HG03520 (cell line): ENCODE data around the gene PLCG2.
"Not testable (repeated sequence)": the region's sequence is repeated elsewhere in the genome, so short reads cannot be mapped to it uniquely, and the experiment has no call there.

Experiments
- ATAC-seq: cut with Tn5 transposase; IDR thresholded peaks from one replicate; pipeline ENCODE4 v1.9.1; 2021; ENCODE audit warnings: mild to moderate bottlenecking, moderate library complexity; ENCODE audit not compliant: unreplicated experiment

PLCG2 gene

GRCh38 chr16:81786868-81787267, 7.8 kb downstream of the PLCG2 start:
- no peak for ATAC-seq

GRCh38 chr16:81787659-81788058, 8.6 kb downstream of the PLCG2 start:
- ATAC-seq: no peak

GRCh38 chr16:81790277-81790676, 11.2 kb downstream of the PLCG2 start:
- no peak for ATAC-seq

GRCh38 chr16:81790830-81791435, 11.8 kb downstream of the PLCG2 start:
- ATAC-seq: no peak

GRCh38 chr16:81792828-81793227, 13.7 kb downstream of the PLCG2 start:
- no peak for ATAC-seq

GRCh38 chr16:81795193-81795592, 16.1 kb downstream of the PLCG2 start:
- ATAC-seq: no peak

- ATAC-seq: no peak
Observed at GRCh38 chr16:81796035-81796434, 16.9 kb downstream of the PLCG2 start.

- ATAC-seq: no peak
Observed at GRCh38 chr16:81796583-81797346, 17.7 kb downstream of the PLCG2 start.

DNA sequence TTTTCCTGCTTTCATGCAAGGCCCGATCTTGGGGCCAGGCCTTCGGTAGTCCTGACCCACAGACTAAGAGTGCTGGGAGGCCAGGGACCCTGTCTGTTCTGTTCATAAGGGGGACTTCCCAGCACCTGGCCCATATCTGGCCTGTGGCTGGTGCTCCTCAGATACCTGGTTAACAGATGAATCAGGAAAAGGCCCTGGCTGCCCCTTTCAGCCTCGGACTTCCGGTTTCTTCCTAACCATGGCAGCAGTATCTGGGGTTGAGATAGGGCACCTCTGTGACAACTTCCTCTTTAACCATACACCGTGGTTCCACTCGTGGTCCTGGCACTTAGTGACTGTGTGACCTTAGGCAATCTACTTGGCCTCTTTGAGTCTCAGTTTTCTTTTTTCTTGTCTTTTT, 18.4 kb downstream of the PLCG2 start:
- peak; percentile 38 for ATAC-seq

- peak; percentile 40 for ATAC-seq
Observed at GRCh38 chr16:81798311-81799137, 19.4 kb downstream of the PLCG2 start.

DNA sequence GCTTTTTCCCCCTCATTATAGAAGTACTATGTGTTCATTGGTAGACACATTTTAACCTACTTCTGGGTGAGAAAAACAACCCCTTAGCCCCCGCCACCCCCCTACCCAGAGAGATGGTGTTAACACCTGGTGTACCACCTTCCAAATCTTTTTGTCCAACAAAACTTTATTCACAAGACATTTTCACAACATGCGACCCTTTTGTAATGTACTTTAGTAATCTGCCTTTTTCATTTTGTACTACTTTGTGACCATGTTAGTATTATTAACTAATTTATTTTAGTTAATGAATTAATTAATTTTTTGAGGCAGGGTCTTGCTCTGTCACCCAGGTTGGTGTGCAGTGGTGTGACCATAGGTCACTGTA, 20.0 kb downstream of the PLCG2 start:
- no peak for ATAC-seq

DNA sequence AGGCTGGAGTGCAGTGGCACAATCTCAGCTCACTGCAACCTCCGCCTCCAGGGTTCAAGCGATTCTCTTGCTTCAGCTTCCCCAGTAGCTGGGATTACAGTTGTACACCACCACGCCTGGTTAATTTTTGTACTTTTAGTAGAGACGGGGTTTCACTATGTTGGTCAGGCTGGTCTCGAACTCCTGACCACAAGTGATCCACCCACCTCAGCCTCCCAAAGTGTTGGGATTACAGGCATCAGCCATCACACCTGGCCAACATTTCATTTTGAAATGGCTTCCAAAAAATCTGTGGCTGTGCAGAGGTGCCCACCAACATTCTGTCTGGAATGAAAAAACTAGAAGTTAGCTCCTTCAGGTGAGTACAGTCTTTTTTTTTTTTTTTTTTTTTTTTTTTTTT, 22.6 kb downstream of the PLCG2 start:
- not testable (repeated sequence) for ATAC-seq

GRCh38 chr16:81803332-81803731, 24.2 kb downstream of the PLCG2 start:
- no peak for ATAC-seq

DNA sequence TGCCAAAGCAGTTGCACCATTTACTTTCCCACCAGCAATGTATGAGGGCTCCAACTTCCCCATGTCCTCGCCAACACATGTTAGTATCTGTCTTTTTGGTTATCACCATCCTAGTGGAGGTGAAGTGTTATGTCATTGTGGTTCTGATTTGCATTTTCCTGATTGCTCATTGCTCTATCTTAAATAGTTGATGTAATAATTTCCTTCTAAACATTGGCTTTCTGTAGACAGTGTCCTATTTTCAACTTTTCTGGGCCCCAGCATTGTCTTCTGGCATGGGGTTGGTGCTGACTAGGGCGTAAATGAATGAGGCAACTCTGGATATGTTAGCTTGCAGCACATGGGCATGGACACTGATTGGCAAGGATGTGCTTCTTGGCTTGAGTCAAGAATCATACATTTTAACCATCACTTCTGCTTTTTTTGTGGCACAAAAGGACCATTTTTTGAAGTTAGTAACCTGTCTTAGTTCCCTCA, 25.1 kb downstream of the PLCG2 start:
- ATAC-seq: no peak

DNA sequence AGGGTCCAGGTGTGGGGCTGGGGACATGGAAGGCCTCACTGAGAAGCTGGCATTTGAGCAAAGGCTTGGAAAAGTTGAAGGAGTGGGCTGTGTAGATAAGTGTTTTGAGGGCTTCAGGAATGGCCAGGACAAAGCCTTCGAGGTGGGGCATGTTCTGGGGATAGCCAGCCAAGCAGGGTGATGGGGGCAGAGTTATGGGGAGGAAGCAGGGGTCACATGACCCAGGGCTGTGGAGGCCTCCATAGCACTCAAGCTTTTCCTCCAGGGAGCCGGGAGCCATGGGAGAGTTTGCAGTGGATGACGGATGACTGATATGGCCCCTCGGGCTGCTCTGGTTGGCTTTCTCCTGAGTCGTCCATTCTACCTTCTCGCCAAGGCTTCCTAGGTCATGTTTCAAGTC, 27.6 kb downstream of the PLCG2 start:
- no peak for ATAC-seq

- no peak for ATAC-seq
Observed at GRCh38 chr16:81807767-81808358, 28.8 kb downstream of the PLCG2 start.

DNA sequence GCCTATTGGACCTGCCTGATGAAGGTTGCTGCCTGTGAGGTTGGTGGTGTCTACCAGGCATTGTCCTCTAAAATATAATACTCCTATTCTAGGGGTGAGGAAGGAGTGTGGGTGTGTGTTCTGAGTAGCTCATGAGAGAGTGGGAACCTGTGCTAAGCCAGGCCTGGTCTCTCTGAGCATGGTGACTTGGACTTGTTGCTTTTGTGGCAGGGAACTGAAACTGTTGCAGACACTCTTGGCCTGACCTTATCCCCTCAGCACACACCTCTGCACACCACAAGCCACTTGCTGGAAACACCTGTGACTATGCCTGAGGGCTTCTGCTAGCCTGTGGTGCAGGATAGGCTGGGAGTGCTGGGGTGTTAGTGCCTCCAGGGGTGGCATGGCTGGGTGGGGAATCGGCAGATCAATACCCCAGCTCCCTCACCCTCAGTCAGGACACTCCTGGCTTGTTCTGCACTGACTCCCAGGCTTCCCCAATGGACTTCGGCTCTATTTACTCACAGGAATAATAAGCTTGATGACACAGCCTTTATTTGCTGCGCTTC, 29.9 kb downstream of the PLCG2 start:
- ATAC-seq: peak; percentile 68

- no peak for ATAC-seq
Observed at GRCh38 chr16:81809567-81809966, 30.5 kb downstream of the PLCG2 start.

DNA sequence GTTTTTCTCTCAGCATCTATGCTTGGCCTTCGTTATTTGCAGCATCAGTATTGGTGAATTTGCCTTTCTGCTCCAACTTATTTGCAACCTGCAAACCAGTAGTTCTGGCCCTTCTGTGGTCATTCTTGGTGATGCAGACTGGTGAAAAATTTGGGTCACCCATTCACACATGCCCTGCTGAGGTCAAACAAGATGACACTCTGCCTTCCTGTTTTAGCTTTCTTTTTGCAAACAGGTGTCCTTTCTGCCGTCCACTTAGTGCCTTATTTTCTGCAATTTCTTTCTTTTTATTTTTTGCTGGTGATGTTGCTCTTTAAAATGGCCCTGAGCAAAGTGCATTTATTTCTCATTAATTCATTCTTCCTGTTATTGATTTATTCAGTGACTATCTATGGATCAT, 31.3 kb downstream of the PLCG2 start:
- ATAC-seq: no peak

DNA sequence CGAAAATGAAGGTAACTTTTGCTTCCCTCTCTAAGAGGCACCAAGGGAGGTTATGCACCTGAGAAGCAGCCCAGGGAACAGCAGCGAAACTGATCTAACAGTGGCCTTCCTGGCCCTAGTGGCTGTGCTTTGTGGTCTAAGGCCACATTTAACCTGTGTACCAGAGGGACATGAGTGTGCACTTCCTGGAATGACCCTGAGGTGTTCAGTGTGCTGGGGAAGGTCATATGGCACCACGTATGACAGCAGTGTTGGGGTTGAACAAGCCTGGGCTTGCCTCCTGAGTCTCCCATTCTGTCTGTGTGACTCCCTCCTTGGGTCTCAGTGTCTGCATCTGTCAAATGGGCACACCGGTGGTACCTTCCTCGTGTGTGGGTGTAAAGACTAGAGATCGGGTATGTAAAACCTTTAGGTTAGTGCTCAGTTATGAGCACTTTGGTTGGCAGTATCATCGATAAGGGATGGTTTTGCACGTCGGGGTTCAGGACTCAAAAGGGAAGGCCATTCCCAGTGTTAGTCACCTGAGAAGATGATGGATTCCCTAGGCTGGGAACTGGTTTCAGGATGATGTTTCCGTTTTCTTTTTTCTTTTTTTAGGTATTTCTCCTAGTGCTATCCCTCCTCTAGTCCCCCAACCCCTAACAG, 31.9 kb downstream of the PLCG2 start:
- ATAC-seq: peak; percentile 38

DNA sequence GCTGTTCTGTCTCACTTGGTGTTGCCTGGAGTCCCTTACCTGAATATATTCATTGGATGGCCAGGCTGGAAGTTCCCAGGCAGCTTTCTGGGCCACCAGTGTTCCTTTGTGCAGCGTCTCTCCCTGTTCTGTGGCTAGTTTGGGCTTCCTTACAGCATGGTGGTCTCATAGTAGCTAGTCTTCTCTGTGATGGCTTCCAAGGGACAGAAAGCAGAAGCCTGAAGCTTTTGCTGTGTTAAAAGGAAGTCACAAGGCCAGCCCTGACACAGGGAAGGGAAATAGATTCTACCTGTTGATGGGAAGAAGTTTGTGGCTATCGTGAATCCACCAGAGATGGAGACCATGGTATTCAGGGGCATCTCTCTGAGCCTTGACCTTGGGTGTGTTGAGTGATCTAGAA, 34.6 kb downstream of the PLCG2 start:
- no peak for ATAC-seq
